Activated CD4-positive, alpha-beta T cell treated with anti-CD3 and anti-CD28 coated beads, Interleukin-2, amount 50 U/mL, for 24 hours (primary cell): ENCODE measurements around the gene CDNF.
A peak's percentile ranks its signal among the peaks of the same experiment; 100 is the strongest.
"Not testable (repeated sequence)": the region's sequence is repeated elsewhere in the genome, so short reads cannot be mapped to it uniquely, and the experiment has no call there.

ENCODE experiments used
- DNase-seq, 2 donors: peaks; one replicate each; pipeline ENCODE4 v3.0.0-alpha.2; 2020; ENCODE audit warnings: low read depth in 1 of 2, low spot score in 1 of 2

Gene CDNF

GRCh38 chr10:14839305-14839695, 1.5 kb upstream of the CDNF start:
- DNase-seq = no peak

DNA sequence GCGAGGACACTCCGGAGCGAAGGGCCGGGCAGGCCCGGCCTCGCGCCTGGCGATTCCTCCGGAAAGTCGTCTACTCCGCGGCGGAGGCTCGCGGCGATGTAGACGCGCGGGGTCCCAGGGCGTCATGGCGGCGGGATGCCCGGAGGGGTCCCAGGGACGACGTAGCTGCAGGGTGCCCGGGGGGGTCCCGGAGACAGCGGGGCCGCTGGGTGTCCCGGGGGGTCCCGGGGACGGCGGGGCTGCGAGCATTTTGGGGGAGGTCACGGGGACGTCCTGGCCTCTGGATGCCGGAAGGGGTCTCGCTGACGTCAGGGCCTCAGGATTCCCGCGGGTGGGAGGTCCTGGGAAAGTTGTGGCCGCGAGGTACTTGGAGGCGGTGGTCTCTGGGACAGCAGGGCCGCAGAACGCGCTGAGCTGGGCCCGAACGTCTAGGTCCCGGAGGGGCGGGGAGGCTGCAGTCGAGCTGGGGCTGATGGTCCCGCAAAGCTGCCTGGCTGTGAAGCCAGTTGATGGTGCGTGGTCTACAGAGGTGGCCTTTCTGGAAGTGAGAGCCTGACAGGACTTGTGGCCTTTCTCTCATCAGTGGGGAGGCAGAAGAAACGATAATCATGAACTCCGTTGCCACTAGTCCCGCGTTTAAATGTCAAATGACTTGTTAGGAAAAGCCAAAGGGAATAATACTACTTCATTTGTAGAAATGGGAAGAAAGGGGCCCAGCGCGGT, 906 bp upstream of the CDNF start:
- peak in 1 of 2 donors; percentile 4 for DNase-seq

- DNase-seq = no peak
These were observed 657 bp downstream of the CDNF start for GRCh38 chr10:14837003-14837756.

- no peak for DNase-seq
These were observed 1.6 kb downstream of the CDNF start for GRCh38 chr10:14836208-14836607.

GRCh38 chr10:14833106-14833505, 4.7 kb downstream of the CDNF start:
- no peak for DNase-seq

GRCh38 chr10:14826076-14826829, 11.6 kb downstream of the CDNF start:
- DNase-seq = no peak

- no peak for DNase-seq
These were observed 13.9 kb downstream of the CDNF start for GRCh38 chr10:14823966-14824365.

- DNase-seq = peak in 1 of 2 donors; percentile 23
These were observed 14.7 kb downstream of the CDNF start for GRCh38 chr10:14822879-14823755.

- no peak for DNase-seq
These were observed 16.0 kb downstream of the CDNF start for GRCh38 chr10:14821635-14822375.

DNA sequence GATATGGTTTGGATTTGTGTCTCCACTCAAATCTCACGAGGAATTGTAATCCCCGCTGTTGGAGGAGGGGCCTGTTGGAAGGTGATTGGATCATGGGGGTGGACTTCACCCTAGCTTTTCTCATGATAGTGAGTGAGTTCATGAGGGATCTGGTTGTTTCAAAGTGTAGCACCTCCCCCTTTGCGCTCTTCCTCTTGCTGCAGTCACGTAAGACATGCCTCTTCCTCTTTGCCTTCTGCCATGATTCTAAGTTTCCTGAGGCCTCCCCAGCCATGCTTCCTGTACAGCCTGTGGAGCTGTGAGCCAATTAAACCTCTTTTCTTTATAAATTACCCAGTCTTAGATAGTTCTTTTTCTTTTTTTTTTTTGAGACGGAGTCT, 17.1 kb downstream of the CDNF start:
- DNase-seq = no peak

DNA sequence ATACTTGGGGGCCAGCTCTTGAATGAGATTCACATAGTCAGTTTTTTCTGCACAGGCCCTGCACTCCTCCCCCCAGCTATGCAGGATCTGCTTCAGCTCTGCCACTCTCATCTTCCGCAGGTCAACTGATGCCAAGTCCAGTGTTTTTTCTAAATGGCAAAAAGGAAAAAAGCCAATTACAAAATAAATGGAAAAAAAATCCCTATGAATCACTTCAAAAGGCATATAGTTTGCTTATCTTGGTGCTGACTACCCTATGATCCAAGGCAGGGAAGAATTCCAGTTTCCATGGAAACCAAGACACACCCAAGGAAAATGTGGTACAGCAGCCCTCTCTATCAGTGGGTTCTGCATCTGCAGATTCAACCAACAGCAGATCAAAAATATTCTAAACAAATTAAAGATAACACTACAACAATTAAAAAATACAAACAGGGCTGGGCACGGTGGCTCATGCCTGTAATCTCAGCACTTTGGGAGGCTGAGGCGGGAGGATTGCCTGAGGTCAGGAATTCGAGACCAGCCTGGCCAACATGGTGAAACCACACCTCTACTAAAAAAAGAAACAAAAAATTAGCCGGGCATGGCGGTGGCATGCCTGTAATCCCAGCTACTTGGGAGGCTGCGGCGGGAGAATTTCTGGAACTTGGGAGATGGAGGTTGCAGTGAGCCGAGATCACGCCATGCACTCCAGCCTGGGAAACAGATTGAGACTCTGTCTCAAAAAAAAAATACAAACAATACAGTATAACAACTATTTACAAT, 17.6 kb downstream of the CDNF start:
- no peak for DNase-seq

DNA sequence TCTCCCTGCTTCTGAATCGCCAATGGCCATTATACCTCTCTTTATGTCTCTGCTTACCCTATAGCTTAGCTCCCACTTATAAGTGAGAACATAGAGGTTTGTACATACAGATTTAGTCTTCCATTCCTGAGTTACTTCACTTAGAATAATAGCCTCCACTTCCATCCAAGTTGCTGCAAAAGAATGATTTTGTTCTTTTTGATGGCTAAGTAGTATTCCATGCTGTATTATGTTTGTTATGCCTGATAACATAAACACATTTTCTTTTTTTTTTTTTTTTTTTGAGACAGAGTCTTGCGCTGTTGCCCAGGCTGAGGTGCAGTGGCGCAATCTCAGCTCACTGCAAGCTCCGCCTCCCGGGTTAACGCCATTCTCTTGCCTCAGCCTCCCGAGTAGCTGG, 21.1 kb downstream of the CDNF start:
- not testable (repeated sequence) for DNase-seq

GRCh38 chr10:14815681-14816080, 22.2 kb downstream of the CDNF start:
- no peak for DNase-seq

DNA sequence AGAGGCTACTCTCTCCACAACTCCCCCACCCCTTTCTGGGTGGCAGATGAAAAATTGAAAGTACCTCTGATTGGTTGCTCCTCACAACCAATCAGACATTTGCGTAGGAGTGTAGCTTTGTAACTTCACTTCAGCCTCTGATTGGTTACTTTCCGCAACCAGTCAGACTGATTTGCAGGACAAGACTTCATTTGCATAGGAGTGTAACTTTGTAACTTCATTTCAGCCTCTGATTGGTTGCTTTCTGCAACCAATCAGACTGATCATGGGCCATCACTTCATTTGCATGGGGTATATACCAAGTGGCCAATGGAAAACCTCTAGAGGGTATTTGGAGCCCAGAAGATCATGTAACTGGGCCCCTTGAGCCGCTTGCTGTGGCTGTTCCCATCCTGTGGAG, 25.6 kb downstream of the CDNF start:
- no peak for DNase-seq

DNA sequence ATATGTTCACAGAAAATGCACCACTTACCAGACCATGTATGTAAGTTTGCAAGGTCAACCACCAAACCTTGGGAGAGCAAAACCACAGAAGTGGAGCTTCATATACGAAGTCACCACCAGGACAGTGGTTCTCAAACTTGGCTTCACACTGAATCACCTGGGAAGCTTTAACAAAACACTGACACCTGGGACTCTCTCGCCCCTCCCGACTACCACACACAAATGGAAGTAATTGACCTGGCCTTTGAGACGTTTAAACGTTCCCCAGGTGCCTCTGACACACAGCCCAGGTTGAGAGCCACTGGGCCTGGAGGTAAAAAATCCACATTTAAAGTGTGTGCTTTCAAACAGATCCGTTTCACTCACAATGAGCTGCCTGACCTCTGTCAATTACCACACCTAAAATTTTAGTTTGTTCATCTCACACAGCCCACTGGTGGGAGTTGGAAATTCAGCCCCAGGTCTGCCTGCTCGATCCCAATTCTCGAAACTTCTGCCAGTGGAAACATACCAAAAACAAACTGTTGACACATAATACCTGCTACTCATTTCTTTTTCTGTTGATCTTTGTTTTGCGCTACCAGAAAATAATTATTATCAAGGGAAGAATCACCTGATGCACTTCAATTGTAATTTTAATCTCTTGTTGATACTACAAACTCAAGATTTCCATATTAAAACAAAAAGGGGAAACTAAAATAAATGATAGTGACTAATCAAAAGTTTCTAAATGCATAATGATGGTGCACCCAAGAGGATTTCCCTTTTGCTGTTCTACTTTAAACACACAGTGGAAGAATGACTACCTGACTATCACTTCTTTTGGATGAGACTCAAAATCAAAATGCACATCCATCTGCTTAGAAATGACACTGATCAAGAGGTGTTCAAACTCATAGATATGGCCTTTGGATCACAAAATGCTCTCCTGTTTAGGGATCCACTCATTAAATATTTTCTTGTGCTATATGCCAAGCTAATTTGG, 26.6 kb downstream of the CDNF start:
- DNase-seq = no peak

DNA sequence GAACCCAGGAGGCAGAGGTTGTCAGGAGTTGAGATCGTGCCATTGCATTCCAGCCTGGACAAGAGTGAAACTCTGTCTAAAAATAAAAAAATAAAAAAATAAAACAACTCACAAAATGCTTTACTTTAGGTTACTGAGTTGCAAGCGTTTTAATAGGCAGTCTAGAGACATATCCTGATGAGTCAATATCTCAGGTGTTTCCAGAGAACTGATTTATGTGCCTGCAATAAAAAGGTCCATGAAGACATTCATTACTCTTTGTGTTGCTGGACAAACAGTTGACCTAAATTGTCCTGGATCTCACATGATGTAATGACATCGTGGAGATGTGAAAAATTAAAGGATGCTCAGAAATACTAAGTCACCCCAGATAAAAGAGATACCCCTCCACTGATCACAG, 31.5 kb downstream of the CDNF start:
- no peak for DNase-seq

- no peak for DNase-seq
These were observed 34.0 kb downstream of the CDNF start for GRCh38 chr10:14803827-14804226.

GRCh38 chr10:14801723-14802122, 36.1 kb downstream of the CDNF start:
- no peak for DNase-seq
